HG03521 (cell line): ENCODE data around the gene ELANE.
"Not testable (repeated sequence)": the region's sequence is repeated elsewhere in the genome, so short reads cannot be mapped to it uniquely, and the experiment has no call there.

Experiments
- ATAC-seq: cut with Tn5 transposase; IDR thresholded peaks from one replicate; pipeline ENCODE4 v1.9.1; 2021; ENCODE audit warnings: mild to moderate bottlenecking, moderate library complexity; ENCODE audit not compliant: unreplicated experiment

Gene ELANE

DNA sequence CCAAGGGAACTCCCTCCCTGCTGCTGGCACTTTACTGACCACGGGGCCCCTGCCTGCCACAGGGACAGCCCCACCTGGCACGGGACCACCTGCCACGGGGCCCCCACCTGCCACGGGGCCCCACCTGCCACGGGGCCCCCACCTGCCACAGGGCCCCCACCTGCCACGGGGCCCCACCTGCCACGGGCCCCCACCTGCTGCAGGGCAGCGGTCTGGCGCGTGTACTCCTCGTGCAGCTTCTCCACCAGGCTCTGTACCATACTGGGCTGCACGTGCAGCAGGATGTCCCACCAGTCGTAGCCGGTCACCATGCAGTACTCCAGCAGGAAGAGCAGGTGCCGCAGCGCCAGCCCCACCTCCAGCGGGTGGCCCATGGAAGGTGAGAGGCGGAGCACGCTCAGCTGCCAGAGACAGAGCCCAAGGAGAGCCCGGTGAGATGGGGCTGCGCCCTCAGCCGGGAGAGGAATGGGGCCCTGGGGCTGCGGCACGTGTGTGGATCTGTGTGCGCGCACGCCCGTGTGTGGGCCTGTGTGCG is 24.7 kb downstream of the ELANE start:
- no peak for ATAC-seq

DNA sequence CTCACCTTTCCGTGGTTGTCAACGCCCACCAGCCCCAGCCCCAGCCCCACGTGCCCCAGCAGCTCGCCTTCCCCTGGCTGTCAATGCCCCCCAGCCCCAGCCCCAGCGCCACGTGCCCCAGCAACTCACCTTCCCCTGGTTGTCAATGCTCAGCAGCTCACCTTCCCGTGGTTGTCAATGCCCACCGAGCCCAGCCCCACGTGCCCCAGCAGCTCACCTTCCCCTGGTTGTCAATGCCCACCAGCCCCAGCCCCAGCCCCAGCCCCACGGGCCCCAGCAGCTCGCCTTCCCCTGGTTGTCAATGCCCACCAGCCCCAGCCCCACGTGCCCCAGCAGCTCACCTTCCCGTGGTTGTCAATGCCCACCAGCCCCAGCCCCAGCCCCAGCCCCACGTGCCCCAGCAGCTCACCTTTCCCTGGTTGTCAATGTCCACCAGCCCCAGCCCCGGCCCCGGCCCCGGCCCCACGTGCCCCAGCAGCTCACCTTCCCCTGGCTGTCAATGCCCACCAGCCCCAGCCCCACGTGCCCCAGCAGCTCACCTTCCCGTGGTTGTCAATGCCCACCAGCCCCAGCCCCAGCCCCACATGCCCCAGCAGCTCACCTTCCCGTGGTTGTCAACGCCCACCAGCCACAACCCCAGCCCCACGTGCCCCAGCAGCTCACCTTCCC is 26.0 kb downstream of the ELANE start:
- ATAC-seq, result not testable (repeated sequence)

DNA sequence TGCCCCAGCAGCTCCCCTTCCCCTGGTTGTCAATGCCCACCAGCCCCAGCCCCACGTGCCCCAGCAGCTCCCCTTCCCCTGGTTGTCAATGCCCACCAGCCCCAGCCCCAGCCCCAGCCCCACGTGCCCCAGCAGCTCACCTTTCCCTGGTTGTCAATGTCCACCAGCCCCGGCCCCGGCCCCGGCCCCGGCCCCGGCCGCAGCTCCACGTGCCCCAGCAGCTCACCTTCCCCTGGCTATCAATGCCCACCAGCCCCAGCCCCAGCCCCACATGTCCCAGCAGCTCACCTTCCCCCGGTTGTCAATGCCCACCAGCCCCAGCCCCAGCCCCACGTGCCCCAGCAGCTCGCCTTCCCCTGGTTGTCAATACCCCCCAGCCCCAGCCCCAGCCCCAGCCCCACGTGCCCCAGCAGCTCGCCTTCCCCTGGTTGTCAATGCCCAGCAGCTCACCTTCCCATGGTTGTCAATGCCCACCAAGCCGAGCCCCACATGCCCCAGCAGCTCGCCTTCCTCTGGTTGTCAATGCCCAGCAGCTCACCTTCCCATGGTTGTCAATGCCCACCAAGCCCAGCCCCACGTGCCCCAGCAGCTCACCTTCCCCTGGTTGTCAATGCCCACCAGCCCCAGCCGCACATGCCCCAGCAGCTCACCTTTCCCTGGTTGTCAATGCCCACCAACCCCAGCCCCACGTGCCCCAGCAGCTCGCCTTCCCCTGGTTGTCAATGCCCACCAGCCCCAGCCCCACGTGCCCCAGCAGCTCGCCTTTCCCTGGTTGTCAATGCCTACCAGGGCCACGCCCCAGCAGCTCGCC is 26.9 kb downstream of the ELANE start:
- not testable (repeated sequence) for ATAC-seq

DNA sequence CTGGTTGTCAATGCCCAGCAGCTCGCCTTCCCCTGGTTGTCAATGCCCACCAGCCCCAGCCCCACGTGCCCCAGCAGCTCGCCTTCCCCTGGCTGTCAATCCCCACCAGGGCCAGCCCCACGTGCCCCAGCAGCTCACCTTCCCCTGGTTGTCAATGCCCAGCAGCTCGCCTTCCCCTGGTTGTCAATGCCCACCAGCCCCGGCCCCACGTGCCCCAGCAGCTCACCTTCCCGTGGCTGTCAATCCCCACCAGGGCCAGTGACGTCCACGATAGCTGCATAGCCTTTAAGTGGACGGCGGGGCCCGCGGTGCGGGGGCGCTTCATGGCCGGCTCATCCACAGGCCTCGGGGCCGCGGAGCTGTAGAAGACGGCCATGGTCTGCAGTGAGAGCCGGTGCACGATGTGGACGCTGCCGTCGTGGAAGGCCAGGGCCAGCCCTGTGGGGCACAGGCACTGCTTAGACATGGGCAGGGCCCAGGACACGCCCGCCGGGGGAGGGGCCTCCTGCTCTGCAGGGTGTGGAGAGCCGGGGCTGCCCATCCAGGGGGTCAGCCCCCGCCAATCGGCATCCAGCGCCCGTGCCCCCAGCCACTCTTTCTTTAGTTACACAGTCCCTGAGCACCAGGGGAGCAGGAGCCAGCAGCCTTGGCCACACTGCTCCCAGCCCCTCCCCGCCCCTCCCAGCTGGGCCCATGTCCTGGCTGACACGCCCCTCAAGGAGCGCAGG is 27.8 kb downstream of the ELANE start:
- ATAC-seq, result no peak

DNA sequence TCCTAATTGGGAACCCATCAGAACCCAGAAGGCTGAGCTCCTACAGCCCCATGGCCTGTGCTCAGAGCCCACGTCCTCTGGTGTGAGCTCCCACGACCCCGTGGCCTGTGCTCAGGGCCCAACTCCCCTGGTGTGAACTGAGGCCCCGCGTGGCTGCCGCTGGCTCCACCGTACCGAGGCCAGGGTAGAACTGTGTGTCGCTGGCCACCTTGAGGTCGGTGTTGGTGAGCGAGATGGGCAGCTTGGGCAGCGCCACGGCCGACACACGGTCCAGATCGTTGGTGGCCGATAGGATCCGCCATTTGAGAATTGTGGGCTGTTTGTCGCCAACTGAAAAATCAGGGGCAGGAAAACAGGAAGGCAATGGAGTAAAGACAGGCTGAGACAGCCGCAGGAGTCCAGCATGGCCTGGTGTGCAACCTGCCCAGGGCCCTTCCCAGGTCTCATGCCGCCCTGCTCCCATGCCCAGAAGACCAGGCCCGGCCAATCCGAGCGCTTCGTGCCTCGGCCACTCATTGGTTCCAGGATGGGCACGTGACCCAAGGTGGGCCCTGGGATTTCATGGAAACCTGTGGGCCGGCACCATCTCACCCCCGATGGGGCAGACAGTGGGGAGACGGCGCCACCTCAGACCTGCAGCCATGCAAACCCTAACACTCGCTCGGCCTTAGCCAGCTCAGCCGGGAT is 29.4 kb downstream of the ELANE start:
- no peak for ATAC-seq

DNA sequence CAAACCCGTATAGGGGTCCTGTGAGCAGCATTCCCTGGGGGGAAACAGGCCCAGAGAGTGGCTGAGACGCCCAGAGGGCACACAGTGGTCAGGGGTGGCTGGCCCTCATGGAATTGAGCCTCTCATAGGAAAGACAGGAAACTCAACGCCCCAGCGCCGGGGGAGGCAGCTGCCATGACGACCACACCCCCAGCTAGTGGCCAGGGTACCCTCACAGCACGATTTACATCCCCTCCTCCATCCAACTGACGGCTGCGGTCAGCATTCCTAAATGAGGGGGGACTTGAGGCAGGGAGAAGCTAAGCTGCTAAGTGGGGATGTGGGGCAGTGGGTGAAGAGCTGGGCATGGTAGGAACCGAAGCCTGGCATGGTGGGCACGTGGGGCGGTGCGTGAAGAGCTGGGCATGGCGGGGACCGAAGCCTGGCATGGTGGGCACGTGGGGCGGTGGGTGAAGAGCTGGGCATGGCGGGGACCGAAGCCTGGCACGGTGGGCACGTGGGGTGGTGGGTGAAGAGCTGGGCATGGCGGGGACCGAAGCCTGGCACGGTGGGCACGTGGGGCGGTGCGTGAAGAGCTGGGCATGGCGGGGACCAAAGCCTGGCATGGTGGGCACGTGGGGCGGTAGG is 30.9 kb downstream of the ELANE start:
- ATAC-seq, result no peak

DNA sequence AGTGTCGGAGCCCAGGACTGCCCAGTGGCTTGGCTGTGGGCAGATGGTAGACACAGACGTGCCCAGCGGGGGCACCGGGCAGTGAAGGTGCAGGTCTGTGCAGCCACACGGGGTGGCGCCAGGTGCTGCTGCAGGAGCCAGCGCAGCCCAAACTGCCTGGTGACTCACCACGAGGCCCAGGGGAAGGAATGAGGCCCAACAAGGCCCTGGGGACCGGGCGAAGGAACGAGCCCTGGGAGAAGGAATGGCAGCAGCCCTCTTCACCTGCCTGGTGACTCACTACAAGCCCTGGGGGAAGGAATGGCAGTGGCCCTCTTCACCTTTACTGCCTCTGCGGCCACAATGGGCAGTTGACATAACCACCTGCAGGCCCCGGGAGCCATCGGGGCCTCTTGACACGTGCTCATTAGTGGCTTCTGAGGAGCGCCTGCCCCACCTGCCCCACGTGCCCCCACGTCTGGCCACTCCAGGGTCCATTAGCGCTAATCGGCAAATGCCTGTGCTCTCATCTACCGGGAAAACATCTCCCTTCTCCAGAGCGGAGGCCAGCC is 31.6 kb downstream of the ELANE start:
- no peak for ATAC-seq

DNA sequence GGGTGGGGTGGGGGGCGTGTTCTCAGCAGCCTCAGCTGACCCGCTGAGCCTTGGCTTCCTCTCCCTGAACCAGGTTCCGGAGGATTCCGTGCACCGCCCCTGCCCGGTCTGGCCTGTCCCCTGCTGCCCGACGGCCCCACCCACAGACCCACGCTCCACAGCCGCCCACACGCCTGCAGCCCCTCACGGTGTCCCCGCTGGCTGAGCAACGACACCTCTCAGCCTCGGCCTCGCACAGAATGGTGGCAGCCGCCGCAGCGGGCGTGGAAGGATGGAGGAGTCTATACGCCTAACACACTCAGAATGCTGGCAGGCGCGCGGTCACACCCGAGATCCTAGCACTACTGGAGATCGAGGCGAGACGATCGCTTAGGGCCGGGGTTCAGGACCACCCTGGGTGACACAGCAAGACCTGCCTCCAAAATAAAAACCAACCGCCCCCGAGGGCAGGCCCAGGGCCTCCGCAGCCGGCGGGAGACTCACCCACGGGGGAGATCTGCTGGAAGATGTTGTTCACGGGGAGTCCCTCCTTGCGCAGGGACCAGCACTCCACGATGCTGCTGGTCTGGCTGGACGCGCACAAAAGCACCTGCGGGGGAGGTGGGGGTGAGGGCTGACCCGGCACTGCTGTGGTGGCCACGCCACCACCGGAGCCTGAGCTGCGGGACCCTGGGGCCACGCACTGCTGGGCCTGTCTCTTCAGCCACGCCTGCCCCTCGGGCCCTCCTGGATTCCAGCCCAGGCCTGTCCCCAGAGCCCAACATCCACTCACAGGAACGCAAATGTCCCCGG is 32.5 kb downstream of the ELANE start:
- ATAC-seq, result no peak

DNA sequence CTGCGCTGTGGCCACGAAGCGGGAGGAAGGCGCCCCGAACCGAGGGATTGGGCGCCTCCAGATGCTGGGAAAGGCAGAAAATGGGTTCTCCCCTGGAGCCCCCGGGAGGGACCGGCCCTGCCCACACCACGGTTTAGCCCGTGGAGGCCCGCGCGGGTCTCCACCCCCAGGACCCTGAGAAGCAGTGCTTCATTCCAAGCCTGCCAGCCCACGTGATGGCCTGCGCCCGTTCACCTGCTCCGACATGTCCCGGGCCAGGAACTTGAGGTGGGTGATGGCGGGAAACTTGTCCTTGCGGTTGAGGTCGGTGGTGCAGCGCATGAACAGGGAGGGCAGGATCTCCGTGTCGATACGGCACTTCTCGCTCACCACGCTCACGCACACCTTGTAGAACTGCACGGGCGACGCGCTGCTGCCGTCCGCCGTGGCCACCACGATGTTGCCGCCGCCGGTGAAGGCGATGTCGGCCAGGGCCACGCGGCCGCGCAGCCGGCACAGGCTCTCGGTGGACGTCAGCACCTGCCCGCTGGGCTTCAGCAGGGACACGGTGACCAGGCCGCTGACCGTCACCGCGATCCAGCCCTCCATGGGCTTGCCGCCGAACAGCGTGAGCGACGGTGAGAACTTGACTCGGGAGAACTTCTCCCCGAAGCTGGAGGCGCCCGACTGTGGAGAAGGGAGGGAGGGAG is 33.6 kb downstream of the ELANE start:
- ATAC-seq, result no peak

DNA sequence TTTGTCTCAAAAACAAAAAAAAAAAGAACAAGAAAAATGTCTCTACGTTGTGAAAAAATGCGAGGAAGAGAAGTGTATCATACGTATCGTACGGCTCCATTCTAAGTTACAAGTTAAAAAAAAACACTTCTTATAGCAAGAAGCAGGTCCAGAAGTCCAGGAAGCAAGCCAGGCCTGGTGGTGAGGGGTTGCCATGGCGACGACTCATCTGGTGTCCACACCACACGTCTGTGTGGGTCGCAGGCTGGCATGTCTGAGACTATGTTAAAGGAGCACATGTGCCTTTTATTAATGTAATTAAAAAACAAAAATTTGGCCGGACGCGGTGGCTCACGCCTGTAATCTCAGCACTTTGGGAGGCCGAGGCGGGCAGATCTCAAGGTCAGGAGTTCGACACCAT is 35.0 kb downstream of the ELANE start:
- no peak for ATAC-seq

DNA sequence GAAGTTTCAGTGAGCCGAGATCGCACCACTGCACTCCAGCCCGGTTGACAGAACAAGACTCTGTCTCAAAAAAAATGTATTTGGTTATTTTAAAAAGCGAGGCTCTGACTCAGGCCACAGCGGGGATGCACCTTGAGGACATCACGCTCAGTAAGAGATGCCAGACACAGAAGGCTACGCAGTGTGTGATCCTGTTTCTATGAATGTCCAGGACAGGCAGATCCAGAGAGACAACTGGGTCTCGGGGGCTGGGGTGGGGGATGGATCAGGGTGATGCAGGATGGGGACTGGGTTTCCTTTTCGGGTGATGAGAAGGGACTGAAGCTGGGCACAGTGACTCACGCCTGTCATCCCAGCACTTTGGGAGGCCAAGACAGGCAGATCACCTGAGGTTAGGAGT is 35.5 kb downstream of the ELANE start:
- no peak for ATAC-seq

DNA sequence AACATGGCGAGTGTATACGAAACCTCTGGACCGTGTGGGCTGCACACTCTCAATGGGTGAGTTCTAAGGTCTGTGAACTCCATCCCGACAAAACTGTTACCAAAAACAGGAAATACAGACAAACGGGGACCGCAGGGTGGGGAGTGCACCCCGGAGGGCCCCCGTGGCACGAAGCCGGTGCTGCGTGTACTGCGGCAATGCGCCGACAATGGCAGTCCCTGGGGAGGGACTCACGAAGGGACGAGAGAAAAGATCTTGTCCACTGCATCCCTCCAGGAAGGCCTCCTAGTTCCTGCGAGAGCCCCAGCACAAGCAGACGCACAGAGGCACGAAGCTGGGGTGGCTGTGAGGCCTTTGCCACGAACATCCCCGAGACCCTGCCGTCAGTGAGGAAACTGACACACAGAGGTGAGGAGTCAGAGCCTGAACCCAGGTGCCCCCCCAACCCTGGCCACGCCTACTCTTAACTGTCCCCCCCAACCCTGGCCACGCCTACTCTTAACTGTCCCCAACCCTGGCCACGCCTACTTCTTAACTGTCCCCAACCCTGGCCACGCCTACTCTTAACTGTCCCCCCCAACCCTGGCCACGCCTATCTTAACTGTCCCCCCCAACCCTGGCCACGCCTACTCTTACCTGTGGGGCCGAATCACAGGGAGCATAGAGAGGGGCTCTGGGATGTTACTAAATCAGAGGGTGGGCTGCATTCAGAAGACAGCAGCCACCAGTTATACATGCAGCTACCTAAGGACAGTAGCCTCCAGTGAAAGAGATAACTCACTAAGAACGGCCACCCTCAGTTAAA is 36.7 kb downstream of the ELANE start:
- ATAC-seq, result no peak

DNA sequence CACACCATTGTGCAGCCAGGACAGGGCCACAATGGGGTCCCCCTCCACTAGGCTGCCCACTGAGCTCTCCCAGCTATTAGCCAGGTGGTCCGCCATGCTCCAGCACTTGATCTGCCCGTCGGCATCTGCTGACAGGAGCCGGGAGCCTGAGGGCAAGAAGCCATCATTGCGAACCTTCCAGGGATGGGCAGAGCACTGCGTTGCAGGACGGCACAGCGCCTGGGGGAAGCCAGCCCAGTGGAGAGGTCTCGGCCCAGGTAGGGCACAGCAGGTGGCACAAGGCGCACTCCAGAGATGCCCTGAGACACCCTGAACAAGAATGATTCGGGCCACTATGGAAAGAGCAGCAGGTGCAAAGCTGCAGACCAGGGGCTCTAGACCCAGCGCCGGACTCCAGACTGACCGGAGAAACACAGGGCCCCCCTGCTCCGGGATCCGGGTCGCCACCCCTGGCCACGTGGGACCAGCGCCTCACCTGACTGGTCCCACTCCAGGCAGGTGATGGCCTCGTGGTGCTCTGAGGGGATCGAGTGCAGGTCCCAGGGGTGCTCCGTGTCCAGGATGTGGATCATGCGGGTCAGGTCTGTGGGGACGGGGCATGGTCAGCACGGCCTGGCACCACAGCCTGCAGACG is 37.7 kb downstream of the ELANE start:
- ATAC-seq, result no peak

DNA sequence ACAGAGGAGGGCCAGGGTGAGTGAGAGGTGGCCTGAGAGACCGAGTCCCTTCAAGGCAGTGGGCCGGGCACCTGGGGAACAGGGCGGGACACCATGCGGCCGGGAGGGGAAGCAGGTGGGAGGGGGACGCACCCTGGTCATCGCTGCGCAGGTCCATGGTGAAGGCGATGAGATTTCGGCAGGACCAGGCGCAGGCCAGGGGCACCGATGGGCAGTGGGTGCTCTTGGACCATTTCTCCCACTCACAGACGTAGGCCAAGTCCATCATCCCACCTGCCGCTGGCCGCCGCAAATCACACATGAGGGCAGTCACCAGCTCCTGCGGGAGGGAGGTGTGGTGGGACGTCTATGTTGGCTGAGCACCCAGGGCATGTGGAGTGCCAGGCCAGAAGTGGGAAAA is 38.7 kb downstream of the ELANE start:
- ATAC-seq, result no peak

DNA sequence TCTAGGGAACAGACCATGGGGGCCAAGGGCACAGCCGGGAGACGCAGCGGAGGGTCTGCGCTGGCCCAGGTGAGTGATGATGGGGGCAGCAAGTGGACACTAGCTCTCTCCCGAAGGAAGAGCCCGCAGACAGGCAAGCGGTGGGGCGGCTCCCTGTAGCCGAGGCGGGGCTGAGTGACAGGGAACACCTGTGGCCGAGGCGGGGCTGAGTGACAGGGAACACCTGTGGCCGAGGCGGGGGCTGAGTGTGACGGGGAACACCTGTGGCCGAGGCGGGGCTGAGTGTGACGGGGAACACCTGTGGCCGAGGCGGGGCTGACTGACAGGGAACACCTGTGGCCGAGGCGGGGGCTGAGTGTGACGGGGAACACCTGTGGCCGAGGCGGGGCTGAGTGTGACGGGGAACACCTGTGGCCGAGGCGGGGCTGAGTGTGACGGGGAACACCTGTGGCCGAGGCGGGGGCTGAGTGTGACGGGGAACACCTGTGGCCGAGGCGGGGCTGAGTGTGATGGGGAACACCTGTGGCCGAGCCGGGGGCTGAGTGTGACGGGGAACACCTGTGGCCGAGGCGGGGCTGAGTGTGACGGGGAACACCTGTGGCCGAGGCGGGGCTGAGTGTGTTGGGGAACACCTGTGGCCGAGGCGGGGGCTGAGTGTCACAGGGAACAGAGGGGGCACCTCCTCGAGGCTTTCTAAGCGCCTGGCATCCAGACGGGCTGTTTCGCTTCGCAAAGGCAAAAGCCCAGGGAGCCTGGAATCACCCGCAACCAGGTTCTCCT is 39.5 kb downstream of the ELANE start:
- ATAC-seq, result not testable (repeated sequence)

DNA sequence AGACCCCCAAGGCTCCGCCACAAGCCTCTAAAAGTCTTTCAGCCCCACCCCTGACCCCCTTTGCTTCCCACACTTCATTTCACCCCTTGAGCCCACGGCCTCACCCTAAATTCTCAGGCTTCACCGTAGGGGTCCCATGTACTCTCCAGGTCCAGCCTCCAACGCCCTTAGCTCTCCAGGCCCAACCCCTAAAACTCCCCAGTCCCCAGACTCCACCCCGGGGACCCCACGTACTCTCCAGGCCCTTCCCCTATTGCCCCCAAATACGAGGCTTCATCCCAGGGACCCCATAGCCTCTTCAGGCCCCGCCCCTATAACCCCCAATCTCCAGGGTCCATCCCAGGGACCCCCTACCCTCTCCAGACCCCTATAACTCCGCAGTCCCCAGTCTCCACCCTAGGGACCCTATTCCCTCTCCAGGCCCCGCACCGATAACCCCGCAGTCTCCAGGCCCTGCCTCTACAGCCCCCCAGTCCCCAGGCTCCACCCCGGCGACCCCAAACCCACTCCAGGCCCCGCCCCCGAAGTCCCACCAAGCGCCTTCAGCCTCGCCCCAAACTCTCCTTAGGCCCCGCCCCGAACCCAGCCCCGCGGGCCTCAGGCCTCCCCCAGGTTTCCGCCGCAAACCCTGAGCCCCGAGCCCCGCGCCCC is 40.3 kb downstream of the ELANE start:
- ATAC-seq, result no peak
